ELR (cell line): ENCODE results near the gene WBP2NL.
"Not testable (repeated sequence)": the region's sequence is repeated elsewhere in the genome, so short reads cannot be mapped to it uniquely, and the experiment has no call there.

Experiments
- DNase-seq: peaks from one replicate; pipeline ENCODE4 v3.0.0-alpha.2; 2015; ENCODE audit warnings: low read depth

WBP2NL gene, protein sequence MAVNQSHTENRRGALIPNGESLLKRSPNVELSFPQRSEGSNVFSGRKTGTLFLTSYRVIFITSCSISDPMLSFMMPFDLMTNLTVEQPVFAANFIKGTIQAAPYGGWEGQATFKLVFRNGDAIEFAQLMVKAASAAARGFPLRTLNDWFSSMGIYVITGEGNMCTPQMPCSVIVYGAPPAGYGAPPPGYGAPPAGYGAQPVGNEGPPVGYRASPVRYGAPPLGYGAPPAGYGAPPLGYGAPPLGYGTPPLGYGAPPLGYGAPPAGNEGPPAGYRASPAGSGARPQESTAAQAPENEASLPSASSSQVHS

DNA sequence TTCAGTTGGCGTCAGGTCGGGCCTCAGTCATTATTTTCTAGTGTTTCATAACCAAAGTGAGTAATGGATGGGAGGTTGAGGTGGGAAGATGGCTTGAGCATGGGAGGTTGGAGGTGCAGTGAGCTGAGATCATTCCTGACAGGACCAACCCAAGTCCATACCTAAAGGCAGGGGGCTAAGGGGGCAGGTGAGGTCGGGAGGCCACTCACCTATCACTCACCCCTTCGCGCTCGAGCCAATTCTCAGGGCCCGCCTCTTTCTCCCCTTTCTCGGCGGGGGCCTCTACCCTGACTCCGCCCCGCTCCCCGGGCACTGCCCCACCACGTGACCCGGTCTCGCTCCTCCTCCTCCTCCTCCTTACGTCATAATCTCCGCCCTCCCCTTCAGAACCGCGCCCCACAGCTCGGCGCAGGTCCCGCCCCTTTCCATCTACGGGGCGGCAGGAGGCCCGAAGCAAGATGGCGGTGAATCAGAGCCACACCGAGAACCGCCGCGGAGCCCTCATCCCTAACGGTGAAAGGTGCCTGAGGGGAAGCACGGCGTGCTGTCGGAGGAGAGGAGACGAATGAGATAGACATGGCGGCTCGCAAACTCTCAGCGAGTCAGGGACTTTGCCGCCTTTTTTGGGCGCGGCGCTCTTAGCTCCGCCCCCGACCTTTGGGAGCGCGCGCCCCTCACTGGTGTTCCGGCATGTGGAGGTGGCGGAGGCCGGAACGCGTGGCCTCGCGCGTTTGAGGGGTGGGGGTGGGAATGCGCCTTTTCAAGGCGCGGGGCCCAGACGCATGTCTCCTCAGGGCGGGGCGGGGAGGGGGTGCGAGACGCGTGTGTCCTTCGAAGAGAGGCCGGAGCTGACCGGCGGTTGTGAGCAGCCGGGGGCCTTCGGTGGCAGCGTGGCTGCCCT, at the start of gene WBP2NL:
Gene WBP2NL, plus strand, starts transcription at position 428 of the 901 bp plus-strand sequence. Its CDS starts 31 bp downstream, at position 459.
- DNase-seq, result peak; percentile 22

DNA sequence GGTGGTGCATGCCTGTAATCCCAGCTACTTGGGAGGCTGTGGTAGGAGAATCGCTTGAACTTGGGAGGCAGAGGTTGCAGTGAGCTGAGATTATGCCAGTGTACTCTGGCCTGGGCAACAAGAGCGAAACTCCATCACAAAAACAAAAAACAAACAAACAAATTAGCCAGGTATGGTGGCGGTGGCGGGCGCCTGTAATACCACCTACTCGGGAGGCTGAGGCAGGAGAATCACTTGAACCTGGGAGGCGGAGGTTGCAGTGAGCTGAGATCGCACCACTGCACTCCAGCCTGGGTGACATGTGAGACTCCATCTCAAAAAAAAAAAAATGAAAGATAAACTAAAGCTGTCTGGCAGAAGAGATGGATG, 49.7 kb upstream of the WBP2NL start:
- DNase-seq, result not testable (repeated sequence)

- no peak for DNase-seq
Measured at GRCh38 chr22:41949297-41949965, 49.2 kb upstream of the WBP2NL start.

DNA sequence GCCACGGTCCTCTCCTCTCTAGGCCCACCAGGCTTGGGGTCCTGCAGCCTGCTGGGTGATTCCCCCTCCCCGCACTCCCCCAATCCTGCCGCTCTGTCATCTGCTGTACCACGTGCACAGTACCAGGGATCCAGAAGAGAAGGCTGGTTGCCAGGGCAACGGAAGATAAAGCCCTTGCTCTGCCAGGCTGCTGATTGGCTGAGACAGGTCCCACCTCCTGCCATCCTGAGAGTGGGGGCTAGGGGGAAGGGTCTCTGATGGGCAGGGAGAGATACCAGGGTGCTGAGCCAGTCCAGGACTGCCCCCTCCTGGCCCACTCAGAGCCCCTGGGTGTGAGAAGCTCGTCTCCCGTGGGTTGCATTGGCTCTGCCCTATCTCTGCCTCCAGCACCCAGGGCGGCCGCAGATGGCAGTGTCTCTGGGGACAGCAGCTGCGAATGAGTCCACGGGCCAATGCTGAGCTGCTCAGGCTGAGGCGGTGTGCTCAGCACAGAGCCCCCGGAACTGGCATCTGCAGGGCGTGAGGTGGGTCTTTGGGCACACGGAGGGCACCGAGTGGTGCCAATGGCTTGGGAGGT, 46.6 kb upstream of the WBP2NL start, which contains the start of gene SMIM45:
Gene SMIM45, plus strand, starts transcription at position 253 of the 577 bp plus-strand sequence.
- no peak for DNase-seq

GRCh38 chr22:41952713-41953112, 45.9 kb upstream of the WBP2NL start:
- DNase-seq, result peak; percentile 44

GRCh38 chr22:41957941-41958556, 40.5 kb upstream of the WBP2NL start:
- no peak for DNase-seq

- DNase-seq, result no peak
Measured at GRCh38 chr22:41963453-41964111, 35.0 kb upstream of the WBP2NL start.

- no peak for DNase-seq
Measured at GRCh38 chr22:41964112-41964491, 34.5 kb upstream of the WBP2NL start.

- DNase-seq, result no peak
Measured at GRCh38 chr22:41966225-41966606, 32.4 kb upstream of the WBP2NL start.

- DNase-seq, result peak; percentile 97
Measured at GRCh38 chr22:41966607-41967240, 31.9 kb upstream of the WBP2NL start.

DNA sequence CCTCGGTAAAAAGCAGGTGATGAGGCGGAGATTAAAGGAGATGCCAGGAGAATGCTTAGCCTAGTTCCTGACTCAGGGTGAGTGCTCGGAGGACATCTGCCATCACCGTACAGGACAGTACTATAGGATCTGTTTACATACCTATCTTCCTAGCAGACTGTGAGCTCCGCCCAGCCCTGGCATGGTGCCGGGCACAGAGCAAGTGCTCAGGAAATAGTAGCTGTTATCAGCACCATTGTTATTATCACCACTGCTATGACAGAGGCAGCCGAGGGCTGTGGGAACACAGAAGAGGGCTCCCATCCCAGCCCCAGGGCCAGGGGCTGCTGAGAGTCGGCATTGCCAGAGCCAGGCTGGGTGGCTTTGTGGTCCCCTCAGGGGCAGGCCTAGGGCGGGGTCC, 30.0 kb upstream of the WBP2NL start:
- DNase-seq, result peak; percentile 15

DNA sequence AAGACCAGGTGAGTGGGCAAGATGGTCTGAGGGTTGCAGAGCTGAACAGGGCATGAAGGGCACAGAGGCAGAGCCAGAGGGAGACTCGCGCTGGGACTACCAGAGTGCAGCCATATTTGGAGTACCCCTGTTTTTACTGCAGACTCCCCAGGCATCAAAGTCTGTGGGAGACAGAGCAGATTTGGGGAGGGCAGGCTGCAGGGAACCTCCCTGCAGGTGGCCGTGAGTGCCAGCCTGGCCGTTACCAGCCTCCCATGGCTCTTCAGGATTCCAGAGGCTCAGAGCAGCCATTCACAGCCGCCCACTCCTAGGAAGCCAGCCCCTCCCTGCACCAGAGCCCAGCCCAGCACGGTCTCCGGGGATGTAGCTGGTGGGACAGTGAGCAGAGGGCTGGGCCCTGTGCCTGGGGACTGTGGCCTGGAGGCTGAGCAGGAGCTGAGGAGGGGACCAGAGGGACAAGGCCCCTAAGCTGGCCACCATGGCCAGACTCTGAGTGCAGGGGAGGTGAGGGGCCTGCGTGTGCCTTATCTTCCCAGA, 29.4 kb upstream of the WBP2NL start, which contains the start of gene SEPTIN3:
Gene SEPTIN3, plus strand, starts transcription at position 334 of the 537 bp plus-strand sequence. CDS start 2,050 bp downstream, outside the sequence.
- DNase-seq, result no peak

GRCh38 chr22:41970601-41971000, 28.0 kb upstream of the WBP2NL start:
- no peak for DNase-seq

DNA sequence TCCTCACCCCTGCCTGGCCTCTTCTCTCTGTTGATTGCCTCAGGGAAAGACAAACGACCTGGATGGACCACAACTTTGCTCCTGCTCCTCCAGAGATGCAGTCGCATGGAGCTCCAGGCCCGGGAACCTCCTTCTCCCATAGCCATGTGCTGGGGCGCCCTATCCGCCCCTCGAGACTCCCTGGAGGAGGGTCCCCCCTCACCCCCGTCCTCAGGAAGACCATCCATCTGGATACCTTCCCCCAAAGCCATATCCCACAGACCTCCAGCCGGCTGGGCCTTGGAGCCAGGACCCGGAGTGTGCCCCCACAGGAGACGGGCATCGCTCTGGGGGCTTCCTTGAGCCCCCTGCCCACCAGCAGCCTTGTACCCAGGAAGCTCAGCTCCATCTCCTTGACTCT, 27.2 kb upstream of the WBP2NL start:
- DNase-seq, result no peak

- no peak for DNase-seq
Measured at GRCh38 chr22:41974691-41975290, 23.8 kb upstream of the WBP2NL start.

DNA sequence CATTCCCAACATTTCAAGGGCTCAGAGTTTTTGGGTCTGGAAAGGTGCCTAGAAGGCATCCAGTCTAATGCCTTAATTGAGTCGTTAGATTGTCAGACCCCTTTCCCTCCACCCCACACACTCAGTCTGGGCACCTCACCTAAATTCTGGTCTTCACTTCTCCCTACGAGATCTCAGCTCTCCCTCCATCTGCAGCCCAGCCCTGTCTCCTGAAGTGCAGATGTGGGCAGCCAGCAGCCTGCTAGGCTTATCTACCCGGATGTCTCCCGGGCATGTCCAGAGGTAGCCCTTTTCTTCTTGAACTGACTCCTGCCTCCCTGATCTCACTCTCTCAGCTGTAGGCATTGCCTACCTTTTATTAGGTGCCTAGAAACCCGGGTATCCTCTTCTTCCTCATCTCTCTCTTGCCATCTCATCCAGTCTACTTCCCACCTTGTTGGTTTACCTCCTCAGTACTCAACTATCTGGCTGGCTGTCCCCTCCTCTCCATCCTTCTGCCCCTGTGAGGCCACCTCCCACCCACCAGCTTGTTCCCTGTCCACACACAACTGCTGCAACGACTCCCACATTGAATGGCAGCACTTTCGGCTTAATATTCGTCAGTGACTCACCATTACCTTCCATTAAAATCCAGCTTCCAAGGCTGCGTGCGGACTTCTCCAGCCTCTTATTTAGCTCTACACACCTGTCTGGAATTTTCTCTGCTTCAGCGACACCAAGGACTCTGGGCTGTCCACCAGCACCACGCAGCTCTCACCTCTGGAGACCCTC, 23.1 kb upstream of the WBP2NL start:
- DNase-seq, result no peak

GRCh38 chr22:41976070-41976901, 22.3 kb upstream of the WBP2NL start:
- DNase-seq, result no peak

GRCh38 chr22:41976961-41977566, 21.5 kb upstream of the WBP2NL start:
- no peak for DNase-seq
